Lower leg skin (tissue), 4 donors: ENCODE data around the gene NANOS1. TPM values are rescaled to one million over a fixed set of nuclear protein-coding genes. Genes with fewer than 3 reads are reported as not detected.

Source experiments
- DNase-seq, 2 donors: peaks; one replicate each; pipeline ENCODE4 v3.0.0-alpha.2; 2019; ENCODE audit warnings: low spot score in 2 of 2
- H3K4me3 ChIP-seq: fragments of 200-600 bp; sonication (generic); 2 replicates; pipeline ENCODE4 v1.5.1; 2017; ENCODE audit warnings: mild to moderate bottlenecking, low read depth; ENCODE audit not compliant: poor library complexity, severe bottlenecking
- POLR2A ChIP-seq, 2 donors: fragments of 450-650 bp; IDR thresholded peaks; one replicate each; pipeline ENCODE4 v1.6.1; 2016 to 2017; ENCODE audit warnings: antibody characterized with exemption in 2 of 2, mild to moderate bottlenecking in 1 of 2, moderate library complexity in 1 of 2
- WGBS, 2 donors: methylation state at CpG; one replicate each; pipeline ENCODE4 v1.1.5; 2018; 5-methylcytosine and 5-hydroxymethylcytosine counted together
- intact Hi-C: fragments of 100-400 bp; cut with DNase I; formaldehyde crosslinking; loops from one replicate; pipeline ENCODE4 v1.15.0; 2023; ENCODE audit warnings: low total_unique reads
- total RNA-seq, 4 donors: library from RNA; depleted of rRNA; stranded (reverse); fragments of >200 nt; gene quantifications; one replicate each; pipeline ENCODE4 v1.1.0, GENCODE V29; 2016
- TF ChIP-seq, protein P1 (sequence below), 3 donors: fragments of 450-650 bp; IDR thresholded peaks; one replicate each; pipeline ENCODE4 v1.5.1; 2016; ENCODE audit warnings: antibody characterized with exemption in 3 of 3, mild to moderate bottlenecking in 3 of 3, moderate library complexity in 2 of 3

NANOS1 gene
- total RNA-seq, 4 donors from 2014 or later: 0.34 to 3.6 (median 1.3) TPM

DNA sequence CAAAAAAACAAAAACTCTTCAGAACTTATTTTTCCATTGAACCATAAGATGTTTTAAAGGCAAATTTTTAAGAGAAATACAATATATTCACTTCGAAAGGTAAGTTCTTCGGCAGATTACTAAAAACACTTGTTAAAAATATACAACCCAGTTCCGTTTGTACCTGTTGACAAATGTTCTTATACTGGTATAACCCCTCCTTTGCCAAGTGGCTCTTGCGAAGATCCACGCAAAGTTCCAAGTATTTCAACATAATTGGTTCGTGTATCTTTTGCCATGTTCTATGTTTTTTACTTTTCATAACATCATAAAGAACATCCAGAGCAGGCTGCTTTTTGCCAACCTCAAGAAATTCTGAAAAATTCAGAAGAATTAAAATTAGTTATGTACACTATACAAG lies 44.1 kb downstream of the NANOS1 start:
- 70 to 77% methylated on average over 6 of the region's 6 CpGs for WGBS, 2 donors
- intact Hi-C loops: no loop called here
- TF ChIP-seq POLR2A (IDR thresholded peaks at IDR 0.05): no peak
- TF ChIP-seq, protein P1, sequence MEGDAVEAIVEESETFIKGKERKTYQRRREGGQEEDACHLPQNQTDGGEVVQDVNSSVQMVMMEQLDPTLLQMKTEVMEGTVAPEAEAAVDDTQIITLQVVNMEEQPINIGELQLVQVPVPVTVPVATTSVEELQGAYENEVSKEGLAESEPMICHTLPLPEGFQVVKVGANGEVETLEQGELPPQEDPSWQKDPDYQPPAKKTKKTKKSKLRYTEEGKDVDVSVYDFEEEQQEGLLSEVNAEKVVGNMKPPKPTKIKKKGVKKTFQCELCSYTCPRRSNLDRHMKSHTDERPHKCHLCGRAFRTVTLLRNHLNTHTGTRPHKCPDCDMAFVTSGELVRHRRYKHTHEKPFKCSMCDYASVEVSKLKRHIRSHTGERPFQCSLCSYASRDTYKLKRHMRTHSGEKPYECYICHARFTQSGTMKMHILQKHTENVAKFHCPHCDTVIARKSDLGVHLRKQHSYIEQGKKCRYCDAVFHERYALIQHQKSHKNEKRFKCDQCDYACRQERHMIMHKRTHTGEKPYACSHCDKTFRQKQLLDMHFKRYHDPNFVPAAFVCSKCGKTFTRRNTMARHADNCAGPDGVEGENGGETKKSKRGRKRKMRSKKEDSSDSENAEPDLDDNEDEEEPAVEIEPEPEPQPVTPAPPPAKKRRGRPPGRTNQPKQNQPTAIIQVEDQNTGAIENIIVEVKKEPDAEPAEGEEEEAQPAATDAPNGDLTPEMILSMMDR (IDR thresholded peaks at IDR 0.05): no peak
- H3K4me3 ChIP-seq: no peak overlapping the region
- no peak for DNase-seq

DNA sequence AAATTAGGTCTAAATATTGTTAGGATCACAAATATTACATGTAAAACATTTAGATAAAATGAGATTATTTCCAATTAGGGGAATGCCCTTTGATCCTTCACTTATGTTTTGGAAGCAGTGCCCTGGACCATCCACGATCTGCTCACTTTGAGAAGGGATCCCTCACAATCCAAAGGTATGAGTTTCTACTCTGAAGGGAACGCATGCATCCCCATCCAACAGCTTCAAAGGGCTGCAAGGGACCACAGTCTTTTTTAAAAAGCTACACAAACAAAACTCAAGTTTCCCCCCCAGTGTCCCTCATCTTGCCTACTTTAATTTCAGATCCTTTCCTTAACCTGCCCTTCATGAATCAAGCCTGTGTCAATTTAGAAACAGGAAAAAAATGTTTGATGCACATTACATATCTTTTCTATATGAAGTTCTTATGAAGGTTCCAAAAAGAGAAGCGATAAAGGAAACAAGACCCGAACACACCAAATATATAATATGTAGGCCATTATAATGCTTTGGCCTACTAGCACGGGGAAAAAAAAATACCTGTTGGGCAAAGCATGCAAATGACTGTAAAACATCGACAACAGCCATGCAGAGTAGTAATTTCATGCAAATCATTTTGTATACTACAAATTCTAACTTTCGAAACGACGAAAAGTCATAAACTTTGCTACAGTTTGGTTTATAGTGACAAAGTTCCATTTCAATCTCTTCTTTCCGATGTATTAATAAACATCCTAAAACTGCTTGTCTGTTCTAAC lies 49.1 kb downstream of the NANOS1 start:
- DNase-seq: no peak
- no peak overlapping the region for H3K4me3 ChIP-seq
- 22 to 24% methylated on average over 10 of the region's 10 CpGs for WGBS, 2 donors
- intact Hi-C loops: no loop called here
- TF ChIP-seq POLR2A (IDR thresholded peaks at IDR 0.05): no peak
- TF ChIP-seq, protein P1 (IDR thresholded peaks at IDR 0.05): no peak

DNA sequence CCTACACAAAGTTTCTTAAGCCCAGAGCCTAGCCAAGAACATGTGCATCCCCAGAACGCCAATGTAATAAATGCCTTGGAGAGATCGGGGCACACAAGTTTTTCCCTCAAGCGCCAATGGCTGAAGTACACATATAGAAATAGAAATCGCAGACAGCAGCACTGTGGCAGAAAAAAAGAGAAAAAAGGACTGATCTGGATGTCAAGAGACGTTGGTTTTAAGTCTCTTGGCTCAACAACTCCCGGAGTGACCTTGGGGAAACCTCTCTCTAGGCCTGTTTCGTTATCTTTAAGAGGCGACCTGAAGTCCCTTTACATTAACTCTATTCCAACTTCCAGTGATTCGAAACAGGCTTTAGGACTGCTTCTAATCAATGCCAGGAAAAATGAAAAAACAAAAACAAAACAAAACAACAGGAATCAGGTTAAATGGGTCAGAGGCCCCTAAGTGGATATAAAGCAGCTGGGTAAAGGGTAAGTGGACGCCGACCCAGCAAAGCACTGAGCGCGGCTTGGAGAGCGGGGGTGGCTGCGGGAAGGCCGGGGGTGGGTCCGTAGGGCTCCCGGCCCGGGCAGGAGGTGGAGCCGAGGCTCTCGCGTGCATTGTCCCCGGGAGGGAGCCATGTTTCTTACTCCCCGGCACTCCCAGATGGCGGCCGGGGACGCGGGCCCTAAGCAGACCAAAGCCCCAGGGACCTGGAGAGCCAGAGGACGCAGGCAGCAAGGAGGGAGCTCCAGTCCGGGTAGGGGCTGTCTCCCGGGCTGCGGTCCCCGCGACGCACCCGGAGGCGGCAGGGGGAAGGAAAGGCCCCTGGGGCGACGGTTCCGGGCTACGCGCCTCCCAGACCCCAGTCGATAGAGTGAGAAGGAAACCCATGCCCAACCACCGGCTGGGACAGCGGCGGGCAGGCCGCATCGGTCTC lies 50.3 kb downstream of the NANOS1 start:
- H3K4me3 ChIP-seq: peak overlapping the region; percentile 71
- intact Hi-C loops: no loop called here
- TF ChIP-seq, protein P1 (IDR thresholded peaks at IDR 0.05): no peak
- TF ChIP-seq POLR2A (IDR thresholded peaks at IDR 0.05): peak in 1 of 2 donors; percentile 22
- DNase-seq: peak; percentile 64 to 95
- WGBS, 2 donors: 0 to 1% methylated on average over 29 to 41 of the region's 48 CpGs

DNA sequence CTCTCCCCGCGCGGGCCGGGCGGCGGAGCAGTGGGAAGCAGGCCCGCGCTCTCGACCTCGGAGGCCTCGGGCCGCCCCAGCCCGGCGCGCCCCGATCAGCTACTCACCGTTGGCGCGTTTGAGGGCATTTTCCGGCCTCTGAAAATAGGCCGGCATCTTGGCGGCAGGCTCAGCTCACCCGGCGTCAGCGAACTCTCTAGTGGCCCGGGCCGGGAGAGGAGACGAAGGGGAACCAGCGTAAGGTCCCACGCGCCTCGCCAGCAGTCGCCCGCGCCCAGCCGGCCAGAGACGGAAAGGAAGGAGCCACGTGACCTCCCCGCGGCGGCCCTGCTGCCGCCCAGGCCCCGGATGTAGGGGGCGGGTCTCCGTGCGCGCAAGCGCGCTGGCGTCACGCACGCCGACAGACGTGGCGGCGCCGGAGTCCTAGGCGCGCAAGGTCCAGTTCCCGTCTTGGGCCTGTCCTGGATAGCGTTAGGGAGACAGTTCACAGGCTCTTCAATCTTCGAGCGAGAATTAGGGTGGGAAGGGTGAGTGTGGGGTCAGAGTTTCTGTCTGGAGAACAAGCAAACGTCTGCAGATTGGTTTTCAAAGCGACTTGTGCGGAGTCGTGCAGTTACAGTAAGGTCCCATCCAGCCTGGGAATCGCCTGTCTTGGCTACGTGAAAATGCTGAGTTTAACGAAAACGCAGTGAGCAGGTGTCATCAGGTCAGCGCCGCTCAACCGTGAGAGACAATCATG lies 51.2 kb downstream of the NANOS1 start, which contains the start of gene EIF3A:
Gene EIF3A (minus strand): TSS at position 297 of the 739 bp plus-strand sequence. CDS start 141 bp downstream, at position 156.
- TF ChIP-seq, protein P1 (IDR thresholded peaks at IDR 0.05): no peak
- TF ChIP-seq POLR2A (IDR thresholded peaks at IDR 0.05): peak in 1 of 2 donors; percentile 73
- peak within 1 kb of the TSS; percentile 71 for H3K4me3 ChIP-seq
- DNase-seq: peak; percentile 91 to 98
- WGBS, 2 donors: 0 to 1% methylated on average over 16 to 46 of the region's 74 CpGs
- intact Hi-C loops: no loop called here

Other genes starting within 250 kb of the NANOS1 start
- gene EIF3A, start 51.1 kb downstream of the NANOS1 start, total RNA-seq: 100 to 1,000 TPM; 105 to 138 (median 121) TPM
- gene DENND10, start 74.4 kb downstream of the NANOS1 start, total RNA-seq: 10 to 100 TPM; 25.8 to 46.2 (median 40.5) TPM
- 10 to 100 TPM in 3 of 4 donors, 1 to 10 TPM in 1; 9.1 to 22.7 (median 16.0) TPM for gene SFXN4, start 136.0 kb downstream of the NANOS1 start, total RNA-seq
- gene PRDX3, start 149.1 kb downstream of the NANOS1 start, total RNA-seq: 10 to 100 TPM; 35.7 to 70.7 (median 57.3) TPM
- 10 to 100 TPM in 2 of 4 donors, 1 to 10 TPM in 2; 5.4 to 13.0 (median 10.6) TPM for gene GRK5, start 177.9 kb downstream of the NANOS1 start, total RNA-seq